ENCODE results near the gene ZNF518A.

GRCh38 chr10:96211764-96212163 lies 81.7 kb downstream of the ZNF518A start:
- TF ChIP-seq, protein P1, sequence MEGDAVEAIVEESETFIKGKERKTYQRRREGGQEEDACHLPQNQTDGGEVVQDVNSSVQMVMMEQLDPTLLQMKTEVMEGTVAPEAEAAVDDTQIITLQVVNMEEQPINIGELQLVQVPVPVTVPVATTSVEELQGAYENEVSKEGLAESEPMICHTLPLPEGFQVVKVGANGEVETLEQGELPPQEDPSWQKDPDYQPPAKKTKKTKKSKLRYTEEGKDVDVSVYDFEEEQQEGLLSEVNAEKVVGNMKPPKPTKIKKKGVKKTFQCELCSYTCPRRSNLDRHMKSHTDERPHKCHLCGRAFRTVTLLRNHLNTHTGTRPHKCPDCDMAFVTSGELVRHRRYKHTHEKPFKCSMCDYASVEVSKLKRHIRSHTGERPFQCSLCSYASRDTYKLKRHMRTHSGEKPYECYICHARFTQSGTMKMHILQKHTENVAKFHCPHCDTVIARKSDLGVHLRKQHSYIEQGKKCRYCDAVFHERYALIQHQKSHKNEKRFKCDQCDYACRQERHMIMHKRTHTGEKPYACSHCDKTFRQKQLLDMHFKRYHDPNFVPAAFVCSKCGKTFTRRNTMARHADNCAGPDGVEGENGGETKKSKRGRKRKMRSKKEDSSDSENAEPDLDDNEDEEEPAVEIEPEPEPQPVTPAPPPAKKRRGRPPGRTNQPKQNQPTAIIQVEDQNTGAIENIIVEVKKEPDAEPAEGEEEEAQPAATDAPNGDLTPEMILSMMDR (IDR thresholded peaks at IDR 0.05; ENCODE audit: low read length), result no peak
- no peak for TF ChIP-seq EZH2phosphoT487 (IDR thresholded peaks at IDR 0.05; ENCODE audit: low read length)

All from MM.1S (cell line).